VCaP (cell line): ENCODE results near the gene THRB.

Experiments used
- H3K27ac ChIP-seq: fragments of 450-650 bp; 2 replicates; pipeline ENCODE4 v1.5.1; 2017
- TF ChIP-seq, protein P1 (sequence below): fragments of 450-650 bp; conservative IDR thresholded peaks from 2 replicates; pipeline ENCODE4 v1.5.1; 2017; ENCODE audit warnings: mild to moderate bottlenecking, moderate library complexity

The THRB gene

DNA sequence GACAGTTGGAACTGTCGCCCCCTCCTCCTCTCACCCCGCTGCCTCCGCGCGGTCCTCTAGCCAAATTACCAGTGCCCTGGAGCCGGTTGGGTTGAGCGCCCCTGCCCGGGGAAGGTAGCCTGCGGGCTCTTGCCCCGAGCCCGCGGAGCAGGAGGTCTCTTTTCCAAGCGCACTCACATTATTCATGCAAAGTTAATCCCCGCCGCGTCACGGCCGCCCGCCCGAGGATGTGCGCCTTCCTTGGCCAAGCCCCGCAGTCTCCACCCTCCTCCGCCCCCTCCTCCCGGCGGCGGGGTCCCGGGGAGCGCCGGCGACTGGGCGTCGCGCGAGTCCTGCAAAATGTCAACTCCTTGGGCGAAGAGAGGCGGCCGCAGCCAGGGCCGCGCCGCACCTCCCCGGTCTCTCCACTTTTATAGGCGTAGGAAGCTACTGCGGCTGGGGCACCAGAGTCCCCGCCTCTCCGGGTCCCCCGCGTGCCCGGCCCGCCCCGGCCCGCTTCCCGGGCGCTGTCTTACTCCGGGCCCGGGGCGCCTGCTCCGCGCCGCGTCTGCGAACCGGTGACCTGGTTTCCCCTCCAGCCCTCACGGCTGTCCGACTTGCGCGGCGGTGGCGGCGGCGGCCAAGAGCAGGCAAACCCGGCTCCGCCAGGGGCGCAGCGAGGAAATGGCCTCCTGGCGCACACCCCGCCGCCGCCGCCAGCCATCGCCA, at the start of gene THRB:
TSS of gene THRB (minus strand) at position 233 of the 708 bp plus-strand sequence.
- TF ChIP-seq, protein P1, sequence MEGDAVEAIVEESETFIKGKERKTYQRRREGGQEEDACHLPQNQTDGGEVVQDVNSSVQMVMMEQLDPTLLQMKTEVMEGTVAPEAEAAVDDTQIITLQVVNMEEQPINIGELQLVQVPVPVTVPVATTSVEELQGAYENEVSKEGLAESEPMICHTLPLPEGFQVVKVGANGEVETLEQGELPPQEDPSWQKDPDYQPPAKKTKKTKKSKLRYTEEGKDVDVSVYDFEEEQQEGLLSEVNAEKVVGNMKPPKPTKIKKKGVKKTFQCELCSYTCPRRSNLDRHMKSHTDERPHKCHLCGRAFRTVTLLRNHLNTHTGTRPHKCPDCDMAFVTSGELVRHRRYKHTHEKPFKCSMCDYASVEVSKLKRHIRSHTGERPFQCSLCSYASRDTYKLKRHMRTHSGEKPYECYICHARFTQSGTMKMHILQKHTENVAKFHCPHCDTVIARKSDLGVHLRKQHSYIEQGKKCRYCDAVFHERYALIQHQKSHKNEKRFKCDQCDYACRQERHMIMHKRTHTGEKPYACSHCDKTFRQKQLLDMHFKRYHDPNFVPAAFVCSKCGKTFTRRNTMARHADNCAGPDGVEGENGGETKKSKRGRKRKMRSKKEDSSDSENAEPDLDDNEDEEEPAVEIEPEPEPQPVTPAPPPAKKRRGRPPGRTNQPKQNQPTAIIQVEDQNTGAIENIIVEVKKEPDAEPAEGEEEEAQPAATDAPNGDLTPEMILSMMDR, result peak; percentile 67
- H3K27ac ChIP-seq, result peak within 1 kb of the TSS; percentile 99

DNA sequence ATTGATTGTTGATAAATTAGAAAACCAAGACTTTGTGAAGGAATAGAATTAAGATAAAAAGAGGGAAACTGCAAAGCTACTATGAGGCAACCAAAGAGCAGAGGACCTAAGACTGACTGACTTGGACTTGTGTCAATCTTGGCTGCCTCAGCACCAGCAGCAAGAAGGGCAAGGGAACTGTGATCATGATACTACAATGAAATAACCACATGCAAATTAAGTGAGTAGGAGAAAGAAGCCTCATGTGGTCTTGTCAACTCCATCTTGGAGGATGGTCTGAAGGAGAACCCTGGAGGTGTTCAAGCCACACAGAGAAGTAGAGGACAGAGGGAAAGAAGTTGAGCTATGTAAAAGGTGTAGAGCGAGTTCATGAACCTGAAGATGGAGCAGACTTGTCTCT, 47.3 kb upstream of the THRB start:
- TF ChIP-seq, protein P1, result no peak

DNA sequence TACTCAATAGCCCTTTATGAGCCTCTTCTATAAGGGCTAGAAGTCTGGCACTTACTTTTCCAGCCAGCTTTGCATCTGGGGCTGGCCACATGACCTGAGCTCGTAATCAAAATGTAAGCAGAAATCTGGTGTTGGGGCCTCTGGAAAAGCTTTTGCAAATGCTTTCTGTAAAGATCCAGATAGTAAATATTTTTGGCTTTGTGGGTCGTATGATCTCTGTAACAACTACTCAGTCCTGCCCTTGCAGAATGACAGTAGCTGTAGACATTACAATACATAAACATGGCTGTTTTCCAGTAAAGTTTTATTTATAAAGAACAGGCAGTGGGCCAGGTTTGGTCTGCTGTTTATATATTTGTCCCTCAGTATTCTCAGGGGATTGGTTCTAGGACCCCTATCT, 46.2 kb upstream of the THRB start:
- no peak overlapping the region for H3K27ac ChIP-seq
- TF ChIP-seq, protein P1, result no peak

More for the DNA sequence above, 47.3 kb upstream of the THRB start:
- no peak overlapping the region for H3K27ac ChIP-seq

DNA sequence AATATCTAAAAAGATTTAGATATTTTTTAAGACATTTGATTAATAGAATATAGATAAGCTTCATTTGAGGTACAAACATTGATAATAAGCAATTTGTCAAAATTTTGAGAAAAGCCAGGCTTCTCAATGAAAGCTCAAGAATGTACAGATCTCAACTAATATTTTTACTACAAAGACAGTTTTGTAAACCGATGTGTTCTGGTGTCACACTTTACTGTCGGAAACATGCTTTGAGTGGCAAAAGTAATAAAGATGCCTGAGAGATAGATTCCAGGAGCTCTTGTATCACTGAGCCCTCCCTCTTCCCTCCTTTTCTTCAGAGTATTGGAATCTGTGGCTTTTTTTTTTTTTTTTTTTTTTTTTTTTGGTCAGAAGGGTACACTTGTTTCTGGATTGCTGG, 45.0 kb upstream of the THRB start:
- H3K27ac ChIP-seq, result no peak overlapping the region
- TF ChIP-seq, protein P1, result no peak

DNA sequence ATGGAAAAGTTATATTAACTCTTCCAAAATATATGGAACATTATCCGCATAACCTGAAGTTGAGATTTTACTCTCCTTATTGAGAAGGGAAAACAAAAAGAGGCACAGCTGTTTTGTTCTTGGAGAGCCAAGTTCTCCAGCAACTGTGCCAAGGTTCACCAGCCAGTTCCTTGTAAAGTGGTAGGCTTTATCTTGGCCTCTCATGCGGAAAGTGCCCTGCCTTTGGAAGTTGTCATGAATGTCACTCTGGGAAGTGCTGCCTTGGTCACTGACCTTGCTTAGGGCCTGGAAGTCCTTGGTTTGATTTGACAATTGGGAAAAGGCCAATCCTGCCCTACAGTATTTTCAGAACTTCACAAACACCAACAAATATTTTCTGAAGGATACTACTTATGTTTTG, 44.2 kb upstream of the THRB start:
- no peak overlapping the region for H3K27ac ChIP-seq

DNA sequence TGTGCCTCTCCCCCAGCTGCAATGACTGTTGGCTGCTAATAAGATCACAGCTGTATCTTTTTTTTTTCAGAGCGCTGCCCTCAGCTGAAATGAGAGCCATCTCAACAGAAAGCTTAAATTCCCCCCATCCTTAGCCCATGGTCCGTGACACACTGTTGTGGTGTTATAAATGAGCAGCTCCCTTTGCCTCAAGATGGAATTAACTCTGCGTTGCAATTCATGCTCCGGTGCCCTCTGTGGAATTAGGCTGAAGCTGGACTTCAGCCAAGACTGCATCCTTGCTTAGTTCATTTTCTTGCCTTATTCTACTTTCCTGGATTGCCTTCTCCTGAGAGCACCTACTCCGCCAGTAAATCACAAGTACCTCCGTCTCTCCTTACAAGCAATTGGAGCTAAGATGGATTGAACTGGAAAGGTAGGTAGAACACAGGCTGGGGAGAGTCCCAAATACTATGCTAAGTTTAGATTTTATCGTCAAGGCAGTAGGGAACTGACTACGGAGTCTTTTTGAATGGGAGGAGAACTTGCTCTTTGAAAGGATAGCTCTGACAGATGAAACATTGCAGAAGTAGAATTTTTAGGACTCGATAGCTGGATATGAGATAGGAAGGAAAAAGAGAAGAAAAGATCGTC, 39.0 kb upstream of the THRB start:
- no peak overlapping the region for H3K27ac ChIP-seq
- TF ChIP-seq, protein P1, result no peak

More for the DNA sequence above, 44.2 kb upstream of the THRB start:
- TF ChIP-seq, protein P1, result no peak

DNA sequence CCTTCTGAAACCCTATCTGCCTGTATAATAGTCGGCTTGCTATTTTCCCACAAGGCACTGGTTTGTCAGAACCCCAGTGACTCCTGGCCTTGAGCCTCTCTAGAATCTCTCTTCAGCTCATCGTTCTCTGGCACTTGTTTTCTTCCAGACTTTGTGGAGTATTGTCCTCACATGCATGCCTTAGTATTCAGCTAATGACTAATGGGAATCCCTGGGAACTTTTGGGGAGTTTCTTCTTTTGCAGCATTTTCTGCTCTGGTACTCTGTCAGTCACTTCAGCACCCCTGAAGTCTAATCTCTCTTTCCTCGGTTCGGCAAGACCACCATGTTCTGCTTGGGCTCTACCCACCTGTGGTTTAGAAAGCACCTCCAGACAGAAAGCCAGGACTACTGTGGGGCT, 35.8 kb upstream of the THRB start:
- TF ChIP-seq, protein P1, result no peak
- no peak overlapping the region for H3K27ac ChIP-seq
